Aorta (tissue), 5 donors: Measurements from ENCODE around the gene ZNF583. TPM values are rescaled to one million over a fixed set of nuclear protein-coding genes. Genes with fewer than 3 reads are reported as not detected.

ENCODE experiments used
- ATAC-seq: fragments of 200-7000 bp; cut with Tn5 transposase; one replicate; pipeline ENCODE4 v1.9.1; 2022; ENCODE audit warnings: moderate library complexity; ENCODE audit not compliant: low FRiP score
- DNase-seq, 2 donors: peaks; one replicate each; pipeline ENCODE4 v3.0.0-alpha.2; 2020
- H3K27ac ChIP-seq, 2 donors: one replicate each; pipeline ENCODE4 v1.5.1; 2013; ENCODE audit warnings: low read length in 2 of 2, mild to moderate bottlenecking in 2 of 2, moderate library complexity in 2 of 2, control low read depth in 1 of 2, inconsistent platforms in 1 of 2, low read depth in 1 of 2
- H3K27me3 ChIP-seq, 2 donors: one replicate each; pipeline ENCODE4 v1.6.1; 2013; ENCODE audit warnings: control low read depth in 1 of 2, low read length in 1 of 2, mild to moderate bottlenecking in 1 of 2, moderate library complexity in 1 of 2; ENCODE audit not compliant: insufficient read depth in 2 of 2, control insufficient read depth in 1 of 2
- H3K36me3 ChIP-seq, 2 donors: one replicate each; pipeline ENCODE4 v1.6.1; 2013; ENCODE audit warnings: control low read depth in 1 of 2, low read length in 1 of 2, mild to moderate bottlenecking in 1 of 2; ENCODE audit not compliant: insufficient read depth in 2 of 2, control insufficient read depth in 1 of 2
- H3K4me1 ChIP-seq, 2 donors: one replicate each; pipeline ENCODE4 v1.6.1; 2013; ENCODE audit warnings: low read length in 2 of 2, control low read depth in 1 of 2, mild to moderate bottlenecking in 1 of 2, moderate library complexity in 1 of 2; ENCODE audit not compliant: insufficient read depth in 2 of 2, control insufficient read depth in 1 of 2
- H3K4me3 ChIP-seq, 2 donors: one replicate each; pipeline ENCODE4 v1.5.1; 2013; ENCODE audit warnings: low read length in 2 of 2, control low read depth in 1 of 2, mild to moderate bottlenecking in 1 of 2
- H3K9me3 ChIP-seq: one replicate; pipeline ENCODE4 v1.6.1; 2013; ENCODE audit warnings: mild to moderate bottlenecking, low read length; ENCODE audit not compliant: control insufficient read depth
- whole genome bisulfite sequencing, 2 donors: extraction: QIAGEN DNeasy Blood & Tissue Kit; methylation state at CpG; one replicate each; pipeline ENCODE4 v1.1.7; 2013; 5-methylcytosine and 5-hydroxymethylcytosine counted together
- intact Hi-C, 2 donors: fragments of 100-400 bp; cut with DNase I; formaldehyde crosslinking; loops; one replicate each; pipeline versions ENCODE4 v1.14.2 to v1.15.0; 2022
- long read RNA-seq, 2 donors: library from polyadenylated mRNA; unstranded; transcript quantifications; one replicate each; pipeline ENCODE4 v2.0.0, GENCODE V29; 2020 to 2021
- polyA plus RNA-seq, 2 donors: library from polyadenylated mRNA; stranded (reverse); fragments of 200-250 nt; gene quantifications; one replicate each; pipeline ENCODE4 v1.2.3, GENCODE V29; 2013
- total RNA-seq, 2 donors: library from RNA; stranded (reverse); fragmentation: NEBNext Ultra II Directional; extraction: Animal tissue kit (Norgen Biotek cat#: 25700); gene quantifications; one replicate each; pipeline ENCODE4 v1.2.1, GENCODE V29; 2021
- donor health status: healthy with polysubstance abuse.
- donor health status: Bipolar disorder and iron deficiency.
- donor health status: DM: no; HTN: no; CAD: no.
- donor health status: DM: no; HTN: no; CAD: no.
- donor health status: DM: yes; HTN: yes; CAD: no.

Gene ZNF583
- total RNA-seq (1 to 10 TPM; 6.2 to 9.4 TPM), polyA plus RNA-seq (1 to 10 TPM; 3.1 TPM)
- long read RNA-seq, donor 1, full-length matches to known transcripts, result 7 of 7 reads
- long read RNA-seq, donor 1, partial matches to known transcripts, result 0 of 7 reads
- long read RNA-seq, donor 1, other reads (novel, unspliced or antisense), result 0 of 7 reads
- long read RNA-seq, donor 2, full-length matches to known transcripts, result 4 of 7 reads
- long read RNA-seq, donor 2, partial matches to known transcripts, result 0 of 7 reads
- long read RNA-seq, donor 2, other reads (novel, unspliced or antisense), result 3 of 7 reads

GRCh38 chr19:56403764-56404704 lies at the start of gene ZNF583:
ZNF583 (plus strand) TSS chr19:56404332; CDS start chr19:56407115, 2,783 bp downstream.
- Histone ChIP-seq H3K4me1 (no peaks in the 10 kb centered on the region), H3K27me3 (no peaks in the 10 kb centered on the region), H3K27ac (peak within 1 kb of the TSS in 1 of 2 donors; percentile 38), H3K9me3 (peaks cover 7% of the 10 kb centered on the region), H3K4me3 (peak within 1 kb of the TSS; percentile 50 to 69), H3K36me3 (peaks cover 6 to 7% of the 10 kb centered on the region in 2 donors)
- 0% methylated on average over 69 to 70 of the region's 70 CpGs for WGBS, 2 donors
- DNase-seq (peak; percentile 98 to 99), ATAC-seq (peak; percentile 99)
- intact Hi-C loops, result loop anchor here in 1 of 2 donors (5.0 to 10.0 kb wide), 2 partner anchors 73 to 161 kb away; partner anchors contain the start of genes ZNF470 and ZNF667

GRCh38 chr19:56355517-56355916 lies 48.6 kb upstream of the ZNF583 start:
- Histone ChIP-seq H3K9me3 (peaks cover 2% of the 10 kb centered on the region), H3K36me3 (no peaks in the 10 kb centered on the region), H3K4me3 (no peak overlapping the region), H3K27ac (no peak overlapping the region), H3K27me3 (no peaks in the 10 kb centered on the region), H3K4me1 (no peaks in the 10 kb centered on the region)
- ATAC-seq, result no peak
- 76 to 78% methylated on average over 1 of the region's 1 CpG for WGBS, 2 donors
- intact Hi-C loops, result no loop called here
- no peak for DNase-seq

GRCh38 chr19:56356944-56357343 lies 47.2 kb upstream of the ZNF583 start:
- WGBS, 2 donors, result 72 to 89% methylated on average over 2 of the region's 2 CpGs
- peaks cover 2% of the 10 kb centered on the region for H3K9me3 ChIP-seq
- no peak for ATAC-seq
- no peaks in the 10 kb centered on the region for H3K4me1 ChIP-seq
- no peak overlapping the region for H3K4me3 ChIP-seq
- H3K27me3 ChIP-seq, result no peaks in the 10 kb centered on the region
- H3K36me3 ChIP-seq, result no peaks in the 10 kb centered on the region
- intact Hi-C loops, result no loop called here
- no peak overlapping the region for H3K27ac ChIP-seq
- DNase-seq, result no peak

GRCh38 chr19:56360841-56361240 lies 43.3 kb upstream of the ZNF583 start:
- H3K27me3 ChIP-seq, result no peaks in the 10 kb centered on the region
- ATAC-seq (no peak), DNase-seq (no peak)
- no peaks in the 10 kb centered on the region for H3K4me1 ChIP-seq
- peaks cover 2% of the 10 kb centered on the region for H3K9me3 ChIP-seq
- WGBS, 2 donors, result 95 to 100% methylated on average over 2 of the region's 2 CpGs
- intact Hi-C loops, result no loop called here
- no peaks in the 10 kb centered on the region for H3K36me3 ChIP-seq
- H3K27ac ChIP-seq, result no peak overlapping the region
- H3K4me3 ChIP-seq, result no peak overlapping the region

- H3K4me1 ChIP-seq, result peaks cover 0 to 7% of the 10 kb centered on the region in 2 donors
- DNase-seq (peak; percentile 95 to 98), ATAC-seq (peak; percentile 97)
- peak overlapping the region; percentile 0 to 41 for H3K4me3 ChIP-seq
- H3K9me3 ChIP-seq, result peaks cover 3% of the 10 kb centered on the region
- H3K27ac ChIP-seq, result peak overlapping the region; percentile 2 to 8
- intact Hi-C loops, result loop anchor here in 1 of 2 donors (5.0 kb wide), 1 partner anchor 51 kb away; no protein-coding TSS in a partner anchor
- H3K36me3 ChIP-seq, result peaks cover 2 to 3% of the 10 kb centered on the region in 2 donors
- H3K27me3 ChIP-seq, result no peaks in the 10 kb centered on the region
- 5% methylated on average over 64 to 65 of the region's 65 CpGs for WGBS, 2 donors
Measured at GRCh38 chr19:56367829-56368711, 36.1 kb upstream of the ZNF583 start.

GRCh38 chr19:56369886-56370676 lies 34.1 kb upstream of the ZNF583 start:
- intact Hi-C loops, result loop anchor here in 1 of 2 donors (5.0 kb wide), 1 partner anchor 53 kb away; no protein-coding TSS in a partner anchor
- 97 to 98% methylated on average over 3 of the region's 3 CpGs for WGBS, 2 donors
- DNase-seq, result no peak
- Histone ChIP-seq H3K27ac (no peak overlapping the region), H3K4me1 (peaks cover 0 to 7% of the 10 kb centered on the region in 2 donors), H3K9me3 (peaks cover 15% of the 10 kb centered on the region), H3K4me3 (no peak overlapping the region), H3K36me3 (peaks cover 11 to 14% of the 10 kb centered on the region in 2 donors), H3K27me3 (no peaks in the 10 kb centered on the region)
- no peak for ATAC-seq

- peaks cover 18 to 25% of the 10 kb centered on the region in 2 donors for H3K36me3 ChIP-seq
- intact Hi-C loops, result no loop called here
- 88 to 93% methylated on average over 1 of the region's 1 CpG for WGBS, 2 donors
- H3K27me3 ChIP-seq, result no peaks in the 10 kb centered on the region
- no peak overlapping the region for H3K4me3 ChIP-seq
- ATAC-seq (no peak), DNase-seq (no peak)
- H3K27ac ChIP-seq, result no peak overlapping the region
- peaks cover 22% of the 10 kb centered on the region for H3K9me3 ChIP-seq
- peaks cover 0 to 7% of the 10 kb centered on the region in 2 donors for H3K4me1 ChIP-seq
Measured at GRCh38 chr19:56372281-56372680, 31.9 kb upstream of the ZNF583 start.
